ENCODE data around the gene ESPN. TPM values are rescaled to one million over a fixed set of nuclear protein-coding genes. Genes with fewer than 3 reads are reported as not detected.
A peak's percentile ranks its signal among the peaks of the same experiment; 100 is the strongest.

Gene ESPN
- total and polyA plus RNA-seq, 2 of the 8 experiments (the other 6 are each of a cell fraction or from before 2014, with no cell fraction given) = 5.2 to 16.3 TPM

DNA sequence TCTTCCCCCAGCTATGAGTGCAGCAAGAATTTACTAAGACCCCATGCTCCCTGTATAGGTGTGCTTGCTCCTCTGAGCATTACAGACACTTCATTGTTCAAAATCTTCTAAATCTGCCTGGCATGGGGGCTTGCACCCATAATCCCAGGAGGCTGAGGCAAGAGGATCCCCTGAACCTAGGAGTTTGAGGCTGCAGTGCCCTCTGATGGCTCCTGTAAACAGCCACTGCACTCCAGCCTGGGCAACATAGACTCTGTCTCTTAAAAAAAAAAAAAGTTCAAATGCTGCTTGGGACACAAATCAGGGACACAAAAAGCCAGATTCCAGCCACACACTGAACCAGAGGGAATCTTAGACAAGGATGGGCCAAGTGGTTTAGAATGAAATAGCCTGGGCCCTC lies 27.6 kb upstream of the ESPN start:
- Histone ChIP-seq H3K79me1 (ENCODE audit: low read depth, low read length) (peaks cover 4% of the 10 kb centered on the region), H3K4ac (replicated peaks; ENCODE audit: insufficient read length, low read depth, low read length) (no peak overlapping the region), H2BK120ac (replicated peaks; ENCODE audit: low read depth, low read length) (no peak overlapping the region), H4K91ac (replicated peaks; ENCODE audit: insufficient read length, low read length) (no peak overlapping the region), H4K5ac (ENCODE audit: insufficient read length, low read depth, low read length) (no peak overlapping the region), H2BK20ac (ENCODE audit: low read length) (no peak overlapping the region), H3K79me2 (ENCODE audit: control insufficient read depth in 1 of 2, insufficient read depth in 2 of 2, low read length in 2 of 2) (peaks cover 0 to 8% of the 10 kb centered on the region in 2 experiments; a peak in 3 of 4 replicates), H3K23me2 (ENCODE audit: low read depth, low read length) (peaks cover 3% of the 10 kb centered on the region; the same call in 1 of the 2 replicates), H3K4me1 (replicated peaks in 1 of 4; ENCODE audit: control insufficient read depth in 3 of 4, insufficient read depth in 4 of 4, low read length in 3 of 4) (peaks cover 0 to 9% (median 8%) of the 10 kb centered on the region in 4 experiments; a peak in 5 of 7 replicates), H3K4me3 (ENCODE audit: extremely low read depth in 1 of 4, insufficient read depth in 2 of 4, low read depth in 3 of 4, low read length in 4 of 4) (no peak overlapping the region), H3K36me3 (ENCODE audit: control insufficient read depth in 2 of 4, insufficient read depth in 4 of 4, low read length in 3 of 4) (no peaks in the 10 kb centered on the region), H4K20me1 (replicated peaks in 1 of 2; ENCODE audit: control insufficient read depth in 1 of 2, insufficient read depth in 2 of 2, low read length in 2 of 2) (peaks cover 2 to 4% of the 10 kb centered on the region in 2 experiments), H3K14ac (ENCODE audit: insufficient read length) (no peak overlapping the region), H3K56ac (replicated peaks; ENCODE audit: insufficient read length, low read depth, low read length) (no peak overlapping the region), H2BK5ac (ENCODE audit: low read depth, low read length) (no peak overlapping the region), H2AFZ (ENCODE audit: low read length) (no peak overlapping the region), H3K27me3 (replicated peaks in 1 of 4; ENCODE audit: control insufficient read depth in 3 of 4, extremely low read depth in 1 of 4, insufficient read depth in 3 of 4, low read length in 3 of 4) (peaks cover 0 to 3% (median 0%) of the 10 kb centered on the region in 4 experiments; a peak in 3 of 7 replicates), H3K4me2 (ENCODE audit: insufficient read depth in 1 of 2, low read depth in 2 of 2, low read length in 2 of 2) (no peak overlapping the region), H3K9me3 (ENCODE audit: insufficient read depth in 2 of 2, low read depth in 1 of 2, low read length in 1 of 2) (no peaks in the 10 kb centered on the region; a peak in 1 of 4 replicates), H2BK15ac (ENCODE audit: low read length) (0 out of 2 replicates have a peak overlapping the region, but pooled peaks have one; percentile 25), H3K9ac (replicated peaks in 1 of 4; ENCODE audit: extremely low read depth in 1 of 4, low read depth in 3 of 4, low read length in 3 of 4) (no peak overlapping the region), H2AK5ac (ENCODE audit: low read depth, low read length) (no peak overlapping the region), H4K8ac (ENCODE audit: extremely low read depth, insufficient read depth, low read length) (no peak overlapping the region), H2BK12ac (ENCODE audit: low read depth, low read length) (no peak overlapping the region), H3K27ac (ENCODE audit: low read depth, low read length) (no peak overlapping the region), H3K23ac (ENCODE audit: insufficient read length) (no peak overlapping the region), H3K18ac (ENCODE audit: extremely low read depth, low read length) (no peak overlapping the region)
- no peak for FAIRE-seq
- ChIA-PET CTCF (ENCODE audit: partially characterized antibody) (interaction anchor here (0.6 to 58.4 kb wide), 6 partner anchors 9 to 140 kb away, joined by 3 to 1769 read pairs (median 12); no protein-coding TSS in a partner anchor), POLR2A (ENCODE audit: partially characterized antibody) (interaction anchor here (5.8 kb wide), 1 partner anchor 12 kb away, joined by 26 read pairs; no protein-coding TSS in a partner anchor)
- peak; percentile 39 to 49; a peak in 3 of 4 replicates for TF ChIP-seq RAD21 (IDR thresholded peaks at IDR 0.05 in 1 of 2, conservative IDR thresholded peaks at IDR 0.05 in 1 of 2; ENCODE audit: low read depth in 2 of 2, low read length in 2 of 2)
- TF ChIP-seq KDM1A (IDR thresholded peaks at IDR 0.05; ENCODE audit: borderline replicate concordance, low read length) = no peak
- TF ChIP-seq, protein P1, sequence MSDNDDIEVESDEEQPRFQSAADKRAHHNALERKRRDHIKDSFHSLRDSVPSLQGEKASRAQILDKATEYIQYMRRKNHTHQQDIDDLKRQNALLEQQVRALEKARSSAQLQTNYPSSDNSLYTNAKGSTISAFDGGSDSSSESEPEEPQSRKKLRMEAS (IDR thresholded peaks at IDR 0.05) = no peak
- TF ChIP-seq TEAD4 (IDR thresholded peaks at IDR 0.05; ENCODE audit: low read depth, low read length) = no peak
- TF ChIP-seq, protein P2, sequence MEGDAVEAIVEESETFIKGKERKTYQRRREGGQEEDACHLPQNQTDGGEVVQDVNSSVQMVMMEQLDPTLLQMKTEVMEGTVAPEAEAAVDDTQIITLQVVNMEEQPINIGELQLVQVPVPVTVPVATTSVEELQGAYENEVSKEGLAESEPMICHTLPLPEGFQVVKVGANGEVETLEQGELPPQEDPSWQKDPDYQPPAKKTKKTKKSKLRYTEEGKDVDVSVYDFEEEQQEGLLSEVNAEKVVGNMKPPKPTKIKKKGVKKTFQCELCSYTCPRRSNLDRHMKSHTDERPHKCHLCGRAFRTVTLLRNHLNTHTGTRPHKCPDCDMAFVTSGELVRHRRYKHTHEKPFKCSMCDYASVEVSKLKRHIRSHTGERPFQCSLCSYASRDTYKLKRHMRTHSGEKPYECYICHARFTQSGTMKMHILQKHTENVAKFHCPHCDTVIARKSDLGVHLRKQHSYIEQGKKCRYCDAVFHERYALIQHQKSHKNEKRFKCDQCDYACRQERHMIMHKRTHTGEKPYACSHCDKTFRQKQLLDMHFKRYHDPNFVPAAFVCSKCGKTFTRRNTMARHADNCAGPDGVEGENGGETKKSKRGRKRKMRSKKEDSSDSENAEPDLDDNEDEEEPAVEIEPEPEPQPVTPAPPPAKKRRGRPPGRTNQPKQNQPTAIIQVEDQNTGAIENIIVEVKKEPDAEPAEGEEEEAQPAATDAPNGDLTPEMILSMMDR (IDR thresholded peaks at IDR 0.05; ENCODE audit: control extremely low read depth in 1 of 3, insufficient read depth in 1 of 3, low read depth in 1 of 3, low read length in 3 of 3) = 0 out of 4 replicates have a peak, but pooled peaks of 1 of the 3 experiments have one; percentile 15
- no peak for TF ChIP-seq GABPA (IDR thresholded peaks at IDR 0.05; ENCODE audit: borderline replicate concordance, insufficient read depth, low read length)
- 0 out of 2 replicates have a peak, but pooled peaks have one; percentile 4 for TF ChIP-seq SRF (IDR thresholded peaks at IDR 0.05; ENCODE audit: low read depth, low read length)
- DNase-seq (ENCODE audit: low read depth in 1 of 2, low spot score in 2 of 2) = no peak

All from H1 (cell line).